Fibroblast of gingiva (primary cell): Measurements from ENCODE around the gene CR1.
"Not testable (repeated sequence)": the region's sequence is repeated elsewhere in the genome, so short reads cannot be mapped to it uniquely, and the experiment has no call there.

Source experiments
- DNase-seq: peaks from one replicate; pipeline ENCODE4 v3.0.0-alpha.2; 2011; ENCODE audit warnings: low read depth

Gene CR1

GRCh38 chr1:207644166-207644851, 148.4 kb downstream of the CR1 start:
- no peak for DNase-seq

GRCh38 chr1:207644852-207645634, 149.1 kb downstream of the CR1 start, which contains the start of gene CR1L:
Gene CR1L (plus strand): TSS chr1:207645133. CDS start chr1:207645234, 101 bp downstream.
- DNase-seq = peak; percentile 31

DNA sequence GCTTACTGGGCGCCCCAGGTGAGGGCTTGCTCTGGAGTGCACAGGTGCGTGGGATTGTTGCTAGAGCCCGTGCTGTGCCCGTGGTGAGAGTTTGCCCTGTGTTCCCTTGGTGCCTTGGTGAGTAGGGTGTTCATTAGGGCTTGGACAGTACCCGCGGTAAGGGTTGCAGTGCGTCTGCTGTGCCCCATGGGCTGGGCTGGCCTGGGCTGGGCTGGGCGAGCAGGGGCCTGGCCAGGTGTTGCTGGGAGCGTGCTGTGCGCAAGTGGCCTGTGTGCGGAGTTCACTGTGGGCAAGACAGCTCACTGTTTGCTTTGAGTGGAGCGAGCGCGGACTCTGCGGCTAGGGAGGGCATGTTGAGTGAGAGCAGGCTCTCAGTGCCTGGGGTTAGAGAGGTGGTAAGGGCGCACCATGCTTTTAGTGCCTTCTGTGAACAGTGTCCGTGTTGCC, 149.7 kb downstream of the CR1 start:
- DNase-seq = no peak

- no peak for DNase-seq
These were observed 150.2 kb downstream of the CR1 start for GRCh38 chr1:207646171-207646570.

- no peak for DNase-seq
These were observed 151.1 kb downstream of the CR1 start for GRCh38 chr1:207646944-207647579.

DNA sequence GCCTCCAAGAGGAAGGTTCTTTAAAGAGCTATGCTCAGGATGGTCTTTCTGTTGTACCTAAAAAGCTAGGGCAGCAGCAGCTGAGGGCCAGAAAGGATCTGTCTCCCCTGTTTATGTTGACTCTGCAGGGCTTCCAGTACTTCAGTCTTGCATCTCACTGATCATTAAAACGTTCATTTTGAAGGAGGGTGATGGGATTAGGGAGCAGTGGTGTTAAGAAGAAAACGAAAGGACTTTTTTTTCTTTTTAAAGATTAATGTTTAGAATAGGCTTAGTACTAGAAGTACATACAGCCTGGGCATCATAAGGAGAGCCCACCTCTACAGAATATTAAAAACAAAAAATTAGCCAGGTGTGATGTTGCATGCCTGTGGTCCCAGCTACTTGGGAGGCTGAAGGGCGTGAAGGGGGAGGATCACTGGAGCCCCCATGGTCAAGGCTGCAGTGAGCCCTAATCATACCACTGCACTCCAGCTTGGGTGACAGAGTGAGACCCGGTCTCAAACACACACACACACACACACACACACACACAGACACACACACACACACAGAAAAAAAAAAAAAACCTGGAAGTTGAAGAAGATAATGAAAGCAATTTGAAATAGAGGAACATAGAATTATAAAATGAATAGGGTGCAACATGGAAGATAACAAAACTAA, 151.8 kb downstream of the CR1 start:
- no peak for DNase-seq

DNA sequence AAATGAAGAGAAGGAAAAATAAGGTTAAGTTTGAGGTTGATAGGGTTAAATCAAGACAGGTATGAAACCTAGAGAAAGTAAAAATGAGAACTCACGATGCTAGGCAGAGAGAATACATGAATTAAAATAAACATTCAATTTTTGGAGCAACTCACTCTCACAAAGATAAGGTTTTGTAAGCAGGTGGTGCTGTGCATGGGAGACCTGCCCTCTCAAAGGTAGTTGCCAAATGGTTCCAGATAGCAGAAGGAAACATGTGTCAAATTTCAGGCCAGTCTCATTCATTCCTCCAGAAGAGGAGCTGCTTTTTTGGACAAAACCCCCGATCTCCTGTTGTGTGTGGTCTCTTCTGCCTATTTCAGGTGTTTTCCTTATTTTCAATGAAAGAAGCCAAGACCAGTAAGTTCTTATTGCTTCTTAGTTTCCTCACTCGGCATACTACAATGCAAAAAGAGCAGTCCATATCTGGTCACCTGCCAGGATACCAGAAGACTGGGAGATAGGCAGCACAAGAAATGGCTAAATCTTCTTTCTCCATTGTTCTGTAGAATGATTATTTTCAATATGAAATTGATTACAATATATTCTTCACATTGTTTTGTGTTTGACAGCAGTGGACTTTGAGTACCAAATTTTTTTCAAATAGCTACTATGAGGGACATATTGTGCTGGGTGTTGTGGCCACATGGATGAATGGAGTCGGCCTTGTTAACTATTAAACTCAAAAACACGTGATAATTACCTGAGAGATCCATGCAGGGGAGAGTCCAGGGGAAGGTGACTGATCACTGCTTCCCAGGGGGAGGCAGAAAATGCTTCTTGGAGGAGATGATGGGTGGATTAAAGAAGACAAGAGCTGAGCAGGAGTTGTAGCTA, 152.6 kb downstream of the CR1 start:
- no peak for DNase-seq

GRCh38 chr1:207649210-207649753, 153.3 kb downstream of the CR1 start:
- DNase-seq = no peak

GRCh38 chr1:207649865-207650580, 154.1 kb downstream of the CR1 start:
- no peak for DNase-seq

DNA sequence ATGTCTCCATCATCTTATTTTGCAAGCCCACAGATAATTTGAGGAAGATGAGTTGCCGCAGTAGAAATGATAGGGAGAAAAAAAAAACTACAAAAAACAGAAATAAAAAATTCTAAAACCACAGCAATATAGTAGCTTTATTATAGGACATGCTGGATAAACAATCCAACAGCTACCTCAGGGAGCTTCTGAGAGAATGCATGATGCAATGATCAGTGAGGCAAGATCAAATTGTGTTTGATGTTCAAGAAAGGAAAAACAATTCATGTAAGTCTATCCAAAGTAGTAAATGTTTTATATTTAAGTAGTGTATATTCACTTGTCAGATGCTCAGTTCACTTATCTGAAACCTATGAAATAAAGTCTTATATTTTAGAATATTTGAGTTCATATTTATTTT, 155.6 kb downstream of the CR1 start:
- no peak for DNase-seq

DNA sequence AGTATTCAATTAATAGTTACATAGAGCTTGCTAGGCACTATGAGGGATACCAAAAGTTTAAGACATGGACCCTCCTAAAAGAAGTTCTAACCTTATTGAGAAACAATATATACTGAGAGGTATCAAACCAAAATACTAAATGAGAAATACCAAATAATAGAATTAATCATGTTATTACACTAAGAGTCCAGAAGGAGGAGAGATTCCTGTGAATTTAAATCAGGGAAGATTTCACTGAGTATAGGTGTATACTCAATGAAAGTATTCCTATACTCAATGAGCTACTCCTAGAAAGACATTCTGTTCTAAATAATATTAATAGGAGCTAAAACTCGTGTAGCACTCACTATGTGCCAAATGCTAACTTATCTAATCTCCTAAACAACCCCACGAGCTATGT, 158.4 kb downstream of the CR1 start:
- no peak for DNase-seq

- DNase-seq = no peak
These were observed 162.5 kb downstream of the CR1 start for GRCh38 chr1:207658408-207658807.

GRCh38 chr1:207658904-207659485, 163.0 kb downstream of the CR1 start:
- DNase-seq = no peak

- DNase-seq = no peak
These were observed 163.7 kb downstream of the CR1 start for GRCh38 chr1:207659545-207660153.

DNA sequence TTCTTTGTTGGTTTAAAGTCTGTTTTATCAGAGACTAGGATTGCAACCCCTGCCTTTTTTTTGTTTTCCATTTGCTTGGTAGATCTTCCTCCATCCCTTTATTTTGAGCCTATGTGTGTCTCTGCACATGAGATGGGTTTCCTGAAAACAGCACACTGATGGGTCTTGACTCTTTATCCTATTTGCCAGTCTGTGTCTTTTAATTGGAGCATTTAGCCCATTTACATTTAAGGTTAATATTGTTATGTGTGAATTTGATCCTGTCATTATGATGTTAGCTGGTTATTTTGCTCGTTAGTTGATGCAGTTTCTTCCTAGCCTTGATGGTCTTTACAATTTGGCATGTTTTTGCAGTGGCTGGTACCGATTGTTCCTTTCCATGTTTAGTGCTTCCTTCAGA, 165.5 kb downstream of the CR1 start:
- not testable (repeated sequence) for DNase-seq

DNA sequence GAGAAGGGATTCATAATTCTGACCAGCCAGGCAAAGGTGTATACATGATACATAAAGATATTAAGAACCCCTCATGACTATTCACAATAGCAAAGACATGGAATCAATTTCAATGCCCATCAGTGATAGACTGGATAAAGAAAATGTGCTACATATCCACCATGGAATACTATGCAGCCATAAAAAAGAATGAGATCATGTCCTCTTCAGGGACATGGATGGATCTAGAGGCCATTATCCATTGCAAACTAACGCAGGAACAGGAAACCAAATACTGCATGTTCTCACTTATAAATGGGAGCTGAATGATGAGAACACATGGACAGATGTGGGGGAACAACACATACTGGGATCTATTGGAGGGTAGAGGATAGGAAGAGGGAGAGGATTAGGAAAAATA, 170.4 kb downstream of the CR1 start:
- no peak for DNase-seq

DNA sequence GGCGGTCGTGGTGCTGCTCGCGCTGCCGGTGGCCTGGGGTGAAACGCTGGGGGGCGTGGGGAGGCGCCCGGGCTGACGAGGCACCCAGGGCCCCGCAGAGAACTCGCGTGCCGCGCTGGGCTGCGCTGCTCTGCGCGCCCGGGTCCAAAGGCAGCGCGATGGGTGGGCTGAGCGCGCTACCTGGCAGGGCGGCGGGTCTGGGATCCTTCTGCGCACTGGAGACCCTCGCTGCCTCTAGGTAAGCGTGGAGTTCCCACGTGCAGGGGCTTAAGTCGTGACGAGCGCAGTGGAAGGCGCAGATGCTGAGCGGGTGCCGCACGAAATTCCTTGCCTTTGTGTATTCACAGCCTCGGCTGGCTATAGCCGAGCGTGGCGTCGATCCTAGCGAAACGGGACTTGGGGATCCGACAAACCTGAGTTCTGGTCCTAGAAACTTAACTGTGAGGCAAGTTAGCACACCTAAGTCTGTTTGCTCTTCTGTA, 173.6 kb downstream of the CR1 start:
- no peak for DNase-seq

DNA sequence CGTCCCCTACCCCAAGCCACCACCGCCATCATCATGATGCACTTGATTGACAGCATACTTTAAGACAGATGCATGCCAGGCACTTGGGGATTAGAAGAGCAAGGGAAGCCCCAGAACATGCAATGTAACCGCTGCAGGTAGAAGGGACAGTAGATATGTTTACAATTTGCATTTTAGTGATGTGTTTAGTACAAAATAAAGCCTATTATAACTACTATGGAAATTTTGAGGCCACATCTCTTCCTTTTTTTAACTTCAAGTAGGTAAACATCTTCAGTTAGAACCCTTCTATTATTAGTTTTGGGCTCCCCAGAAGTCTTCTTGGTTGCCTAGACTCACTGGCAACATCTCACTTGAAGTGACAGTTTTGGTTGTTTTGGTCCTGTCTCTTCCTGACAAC, 174.2 kb downstream of the CR1 start:
- DNase-seq = no peak

DNA sequence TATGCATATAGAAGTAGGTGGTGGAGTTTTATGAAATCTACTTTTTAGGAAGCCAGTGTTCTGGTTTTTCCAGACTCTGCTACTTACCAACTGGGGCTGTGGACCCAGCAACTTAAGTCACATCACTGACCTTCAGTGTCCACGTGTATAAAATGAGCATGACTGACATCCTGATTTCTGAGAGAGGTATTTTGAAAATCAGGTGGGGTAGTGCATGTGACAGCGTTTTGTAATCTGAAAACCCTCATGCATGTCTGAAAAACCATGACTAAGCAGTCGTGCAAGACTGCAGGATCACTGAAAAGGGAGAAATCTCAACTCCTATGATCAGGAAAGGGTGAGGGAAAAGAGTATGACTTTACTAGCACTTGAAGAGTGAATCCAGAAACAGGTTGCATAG, 175.0 kb downstream of the CR1 start:
- no peak for DNase-seq
